A549 (cell line): ENCODE measurements around the gene FAM228B. TPM values are rescaled to one million over a fixed set of nuclear protein-coding genes. Genes with fewer than 3 reads are reported as not detected.
A peak's percentile ranks its signal among the peaks of the same experiment; 100 is the strongest.

ENCODE experiments used
- ATAC-seq, 2 experiments: fragments of 200-7000 bp in 1 of 2; fragments of >200 bp in 1 of 2; cut with Nextera tagmentation in 1 of 2; cut with Tn5 transposase in 1 of 2; 3 replicates each; pipeline versions ENCODE4 v1.8.0 to v1.9.1; 2018 to 2020; ENCODE audit warnings: mild to moderate bottlenecking in 1 of 2, moderate library complexity in 1 of 2
- CTCF ChIA-PET: fragments of 300-600 bp; sonication (Branson Sonifier 250); formaldehyde crosslinking; extraction: SDS; loops from one replicate; lab custom pipeline; 2021; ENCODE audit warnings: antibody characterized with exemption, inconsistent platforms; lab: Yijun Ruan, JAX
- POLR2A ChIA-PET: fragments of 350-600 bp; formaldehyde crosslinking; extraction: SDS; loops from one replicate; lab custom pipeline; 2021; ENCODE audit warnings: antibody characterized with exemption, inconsistent platforms; lab: Yijun Ruan, JAX
- DNase-seq, 2 experiments: peaks; one replicate each; pipeline versions ENCODE4 v3.0.0 to v3.0.0-alpha.2; 2011 to 2016; ENCODE audit warnings: low read depth in 1 of 2, low spot score in 1 of 2
- FAIRE-seq: peaks from 2 replicates; lab custom pipeline; 2011; peaks lifted over from hg19 to GRCh38; lab: Jason Lieb, UNC
- H3K27ac ChIP-seq, 2 experiments: fragments of >200 bp; sonication (Bioruptor Twin); formaldehyde crosslinking; 3 replicates each; pipeline ENCODE4 v1.5.1; 2016 to 2017
- H3K4me1 ChIP-seq: fragments of >200 bp; sonication (Bioruptor Twin); formaldehyde crosslinking; 3 replicates; pipeline ENCODE4 v1.6.1; 2016
- H3K4me2 ChIP-seq: fragments of >200 bp; sonication (Bioruptor Twin); formaldehyde crosslinking; 3 replicates; pipeline ENCODE4 v1.6.1; 2016
- H3K4me3 ChIP-seq: fragments of >200 bp; sonication (Bioruptor Twin); formaldehyde crosslinking; 3 replicates; pipeline ENCODE4 v1.5.1; 2016
- H3K9me3 ChIP-seq: fragments of >200 bp; sonication (Bioruptor Twin); formaldehyde crosslinking; 3 replicates; pipeline ENCODE4 v1.6.1; 2016
- CEBPB ChIP-seq, 2 experiments: fragments of >200 bp in 1 of 2; sonication (Bioruptor Twin) in 1 of 2; formaldehyde crosslinking in 1 of 2; IDR thresholded peaks; 2 replicates each; pipeline ENCODE4 v1.6.1; 2012 to 2016
- CHD2 ChIP-seq: fragments of 150-350 bp; IDR thresholded peaks from 2 replicates; pipeline ENCODE4 v1.6.1; 2014; ENCODE audit warnings: low read length; ENCODE audit not compliant: partially characterized antibody
- ESRRA ChIP-seq: fragments of 150-350 bp; IDR thresholded peaks from 2 replicates; pipeline ENCODE4 v1.6.1; 2014; ENCODE audit warnings: mild to moderate bottlenecking, low read length, borderline replicate concordance
- FOSL2 ChIP-seq, 2 experiments: fragments of 450-650 bp in 1 of 2; fragments of >200 bp in 1 of 2; sonication (Bioruptor Twin) in 1 of 2; formaldehyde crosslinking; IDR thresholded peaks; 2 replicates each; pipeline versions ENCODE4 v1.5.0 to v1.6.1; 2016 to 2020; ENCODE audit warnings: mild to moderate bottlenecking in 1 of 2, moderate library complexity in 1 of 2
- HOXB5 ChIP-seq: fragments of 250-450 bp; sonication (Bioruptor Pico); IDR thresholded peaks from 2 replicates; pipeline ENCODE4 v1.5.0; 2020; ENCODE audit warnings: mild to moderate bottlenecking, moderate library complexity
- JUNB ChIP-seq: fragments of >200 bp; sonication (Bioruptor Twin); formaldehyde crosslinking; IDR thresholded peaks from 2 replicates; pipeline ENCODE4 v1.6.1; 2016
- MAZ ChIP-seq: fragments of 150-350 bp; IDR thresholded peaks from 2 replicates; pipeline ENCODE4 v1.6.1; 2014; ENCODE audit warnings: antibody characterized with exemption, low read depth, low read length, borderline replicate concordance
- MYC ChIP-seq: IDR thresholded peaks from 2 replicates; pipeline ENCODE4 v1.6.1; 2012; ENCODE audit warnings: mild to moderate bottlenecking, inconsistent platforms, low read length, improper control_type of control experiment, borderline replicate concordance
- PHF8 ChIP-seq: fragments of 200-600 bp; sonication (generic); IDR thresholded peaks from 2 replicates; pipeline ENCODE4 v1.6.1; 2016; ENCODE audit warnings: low read depth, mild to moderate bottlenecking, antibody characterized with exemption, moderate library complexity, borderline replicate concordance
- POLR2A ChIP-seq: IDR thresholded peaks from 2 replicates; pipeline ENCODE4 v1.6.1; 2012; ENCODE audit warnings: mild to moderate bottlenecking, low read length
- RAD21 ChIP-seq, 2 experiments: fragments of >200 bp in 1 of 2; sonication (Bioruptor Twin) in 1 of 2; formaldehyde crosslinking in 1 of 2; IDR thresholded peaks in 1 of 2; conservative IDR thresholded peaks in 1 of 2; 2 replicates in 1 of 2; 3 replicates in 1 of 2; pipeline ENCODE4 v1.6.1; 2012 to 2018; ENCODE audit warnings: inconsistent platforms in 1 of 2
- RARB ChIP-seq: fragments of 250-450 bp; sonication (Bioruptor Pico); IDR thresholded peaks from 2 replicates; pipeline ENCODE4 v1.8.0; 2021; ENCODE audit warnings: mild to moderate bottlenecking, moderate library complexity
- RCOR1 ChIP-seq: fragments of 150-350 bp; IDR thresholded peaks from 2 replicates; pipeline ENCODE4 v1.6.1; 2014; ENCODE audit warnings: antibody characterized with exemption, low read length, low read depth
- TFCP2L1 ChIP-seq: fragments of 250-450 bp; sonication (Bioruptor Pico); IDR thresholded peaks from 2 replicates; pipeline ENCODE4 v1.5.0; 2021; ENCODE audit warnings: mild to moderate bottlenecking
- ZNF302 ChIP-seq: fragments of 250-450 bp; sonication (Bioruptor Pico); IDR thresholded peaks from 2 replicates; pipeline ENCODE4 v1.9.0; 2021; ENCODE audit warnings: inconsistent platforms, mild to moderate bottlenecking, moderate library complexity
- whole genome bisulfite sequencing: methylation state at CpG from one replicate; pipeline ENCODE4 v1.1.6; 2017; ENCODE audit errors: missing lambda C conversion rate; 5-methylcytosine and 5-hydroxymethylcytosine counted together
- polyA plus RNA-seq, 4 experiments: library from polyadenylated mRNA; depleted of rRNA in 3 of 4; stranded (reverse); fragments of >200 nt; fragmentation: RNase III in 1 of 4; extraction: RNeasy Plus Mini Kit Qiagen cat#74134 plus additional on column Dnase treatment in 1 of 4; gene quantifications; 2 replicates in 3 of 4; 3 replicates in 1 of 4; pipeline ENCODE4 v1.2.3, GENCODE V29; 2011 to 2017
- TF ChIP-seq, protein P1 (sequence below): fragments of 450-650 bp; IDR thresholded peaks from 2 replicates; pipeline ENCODE4 v1.6.1; 2014; ENCODE audit warnings: antibody characterized with exemption
- TF ChIP-seq, protein P2 (sequence below): fragments of 250-450 bp; sonication (Bioruptor Pico); IDR thresholded peaks from 2 replicates; pipeline ENCODE4 v1.5.0; 2020; ENCODE audit warnings: low read depth, mild to moderate bottlenecking, moderate library complexity
- TF ChIP-seq, protein P3 (sequence below): IDR thresholded peaks from 2 replicates; pipeline ENCODE4 v1.6.1; 2012
- TF ChIP-seq, protein P4 (sequence below): IDR thresholded peaks from 2 replicates; pipeline ENCODE4 v1.6.1; 2012; ENCODE audit warnings: low read depth, borderline replicate concordance
- TF ChIP-seq, protein P5 (sequence below): IDR thresholded peaks from 2 replicates; pipeline ENCODE4 v1.6.1; 2012

Gene FAM228B
- polyA plus RNA-seq, 2 of the 4 experiments (the other 2 are of a cell fraction), result 3.8 to 7.6 TPM

DNA sequence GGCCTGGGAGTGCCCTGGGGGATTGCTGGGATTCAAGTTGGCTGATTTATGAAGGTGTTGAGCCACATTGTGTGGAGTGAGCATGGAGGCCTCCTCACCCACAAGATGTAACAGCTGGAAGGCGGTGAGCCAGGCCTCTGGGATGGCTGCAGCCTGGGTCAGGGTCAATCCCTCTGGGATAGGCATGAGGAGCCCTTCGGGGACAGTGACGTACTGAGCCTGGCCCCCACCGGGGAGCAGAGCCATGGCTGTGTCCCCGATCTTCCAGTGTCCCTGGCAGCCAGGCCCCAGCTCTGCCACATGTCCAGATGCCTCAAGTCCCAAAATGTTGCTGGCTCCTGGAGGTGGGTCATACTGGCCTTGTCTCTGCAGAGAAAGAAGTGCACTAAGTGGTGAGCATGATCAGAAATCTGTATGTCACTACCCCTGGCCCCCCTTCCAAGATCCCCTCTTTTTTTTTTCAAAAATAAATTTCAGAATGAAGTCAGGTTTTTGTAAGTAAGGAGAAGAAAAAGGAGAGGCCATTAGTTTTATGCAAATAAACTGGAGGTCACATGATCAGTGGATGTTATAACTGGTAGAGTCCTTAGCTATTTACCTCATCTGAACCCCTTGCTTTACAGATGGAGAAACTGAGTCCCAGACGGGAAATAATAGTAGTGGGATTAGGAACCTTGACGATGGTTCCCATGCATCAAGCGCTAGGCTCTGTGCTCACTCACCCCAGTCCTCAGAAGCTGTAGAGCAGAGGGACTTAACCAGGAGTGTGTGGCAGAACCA lies 40.3 kb upstream of the FAM228B start:
- TF ChIP-seq ZNF302 (CRISPR knock-in tag), result no peak
- TF ChIP-seq, protein P1, sequence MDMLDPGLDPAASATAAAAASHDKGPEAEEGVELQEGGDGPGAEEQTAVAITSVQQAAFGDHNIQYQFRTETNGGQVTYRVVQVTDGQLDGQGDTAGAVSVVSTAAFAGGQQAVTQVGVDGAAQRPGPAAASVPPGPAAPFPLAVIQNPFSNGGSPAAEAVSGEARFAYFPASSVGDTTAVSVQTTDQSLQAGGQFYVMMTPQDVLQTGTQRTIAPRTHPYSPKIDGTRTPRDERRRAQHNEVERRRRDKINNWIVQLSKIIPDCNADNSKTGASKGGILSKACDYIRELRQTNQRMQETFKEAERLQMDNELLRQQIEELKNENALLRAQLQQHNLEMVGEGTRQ, result peak; percentile 45
- TF ChIP-seq, protein P2, sequence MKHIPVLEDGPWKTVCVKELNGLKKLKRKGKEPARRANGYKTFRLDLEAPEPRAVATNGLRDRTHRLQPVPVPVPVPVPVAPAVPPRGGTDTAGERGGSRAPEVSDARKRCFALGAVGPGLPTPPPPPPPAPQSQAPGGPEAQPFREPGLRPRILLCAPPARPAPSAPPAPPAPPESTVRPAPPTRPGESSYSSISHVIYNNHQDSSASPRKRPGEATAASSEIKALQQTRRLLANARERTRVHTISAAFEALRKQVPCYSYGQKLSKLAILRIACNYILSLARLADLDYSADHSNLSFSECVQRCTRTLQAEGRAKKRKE (CRISPR knock-in tag), result peak; percentile 61; the same call in 1 of the 2 replicates
- TF ChIP-seq, all 56 proteins: peak for 2
- POLR2A ChIA-PET, result interaction anchor here (0.6 to 5.0 kb wide), 14 partner anchors 10 to 277 kb away, joined by 3 to 99 read pairs (median 12); partner anchors contain the start of genes ATAD2B, FAM228B, ITSN2 and PFN4
- H3K27ac ChIP-seq, result peak overlapping the region; percentile 91 to 97
- ATAC-seq (no peak), DNase-seq (no peak), FAIRE-seq (no peak)
- WGBS, result 70% methylated on average over 8 of the region's 8 CpGs
- H3K4me2 ChIP-seq, result peak overlapping the region; percentile 95
- CTCF ChIA-PET, result interaction anchor here (0.7 to 5.9 kb wide), 41 partner anchors 7 to 855 kb away, joined by 3 to 90 read pairs (median 7); partner anchors contain the start of genes ATAD2B, FAM228B, FKBP1B and MFSD2B
- no peaks in the 10 kb centered on the region for H3K9me3 ChIP-seq
- peaks cover 27% of the 10 kb centered on the region for H3K4me1 ChIP-seq
- H3K4me3 ChIP-seq, result peak overlapping the region; percentile 65

DNA sequence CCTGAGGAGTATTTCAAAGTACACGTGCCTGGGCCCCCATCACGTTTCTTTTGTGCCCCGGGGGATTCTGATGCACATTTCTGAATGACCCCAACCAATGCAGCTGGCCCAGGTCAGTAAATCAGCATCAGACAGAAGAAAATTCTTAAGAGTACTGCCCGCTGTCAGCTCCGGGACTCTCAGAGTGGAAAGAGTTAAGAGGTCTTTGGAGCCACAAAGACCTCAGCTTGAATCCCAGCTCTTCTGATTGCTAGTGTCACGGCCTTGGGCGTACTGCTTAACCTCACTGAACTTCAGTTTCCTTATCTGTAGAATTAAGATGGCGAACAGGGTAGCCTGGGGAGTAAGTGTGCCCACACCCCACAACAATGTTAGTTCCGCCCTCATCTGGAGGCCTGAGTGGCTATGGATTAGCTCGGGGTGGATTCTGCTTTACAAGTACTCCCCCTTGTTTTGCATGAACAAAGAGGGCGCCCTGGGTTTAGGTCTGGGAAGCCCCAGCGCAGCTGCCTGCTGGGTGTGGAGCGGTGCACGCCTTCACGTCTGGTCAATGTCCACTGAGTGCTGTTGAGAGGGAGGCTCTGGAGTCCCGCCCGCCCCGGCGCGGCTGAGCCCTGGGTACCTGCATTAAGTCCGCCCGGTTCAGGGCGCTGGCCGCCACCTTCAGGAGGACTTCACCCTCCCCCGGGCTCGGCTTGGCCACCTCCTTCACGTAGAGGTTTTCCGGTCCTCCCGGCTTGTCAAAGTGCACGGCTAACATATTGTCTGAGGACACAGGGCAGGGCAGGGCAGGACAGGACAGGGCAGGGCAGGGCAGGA lies 39.5 kb upstream of the FAM228B start:
- peak; percentile 92 to 98 for DNase-seq
- CTCF ChIA-PET, result interaction anchor here (0.5 to 5.9 kb wide), 83 partner anchors 8 to 854 kb away, joined by 3 to 90 read pairs (median 4); partner anchors contain the start of genes ATAD2B, FAM228B, FKBP1B and MFSD2B
- no peaks in the 10 kb centered on the region for H3K9me3 ChIP-seq

More for the DNA sequence above, 39.5 kb upstream of the FAM228B start:
- Histone ChIP-seq H3K4me1 (peaks cover 27% of the 10 kb centered on the region), H3K27ac (peak overlapping the region; percentile 91 to 97), H3K4me2 (peak overlapping the region; percentile 95), H3K4me3 (peak overlapping the region; percentile 65)
- ATAC-seq (peak; percentile 85 to 87), FAIRE-seq (no peak)
- POLR2A ChIA-PET, result interaction anchor here (0.6 to 5.0 kb wide), 25 partner anchors 8 to 276 kb away, joined by 3 to 99 read pairs (median 4); partner anchors contain the start of genes ATAD2B, FAM228B, FKBP1B and ITSN2
- TF ChIP-seq PHF8 (0 out of 2 replicates have a peak, but pooled peaks have one; percentile 38), ESRRA (peak; percentile 30; the same call in 1 of the 2 replicates), RARB (CRISPR knock-in tag) (0 out of 2 replicates have a peak, but pooled peaks have one; percentile 65), RAD21 (conservative IDR thresholded peaks at IDR 0.05 in 1 of 2, IDR thresholded peaks at IDR 0.05 in 1 of 2) (peak in 1 of 2 experiments; percentile 41; a peak in 2 of 5 replicates), HOXB5 (CRISPR knock-in tag) (peak; percentile 43; the same call in 1 of the 2 replicates), MYC (peak; percentile 7; the same call in 1 of the 2 replicates), POLR2A (peak; percentile 77), JUNB (no peak), MAZ (0 out of 2 replicates have a peak, but pooled peaks have one; percentile 5), CHD2 (no peak), TFCP2L1 (no peak; the same call in 1 of the 2 replicates), FOSL2 (IDR thresholded peaks at IDR 0.05) (no peak), FOSL2 (CRISPR knock-in tag; IDR thresholded peaks at IDR 0.05) (no peak), CEBPB (IDR thresholded peaks at IDR 0.05) (peak in 1 of 2 experiments; percentile 29; a peak in 1 of 4 replicates), RCOR1 (no peak)
- TF ChIP-seq, protein P3, sequence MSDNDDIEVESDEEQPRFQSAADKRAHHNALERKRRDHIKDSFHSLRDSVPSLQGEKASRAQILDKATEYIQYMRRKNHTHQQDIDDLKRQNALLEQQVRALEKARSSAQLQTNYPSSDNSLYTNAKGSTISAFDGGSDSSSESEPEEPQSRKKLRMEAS, result peak; percentile 80
- TF ChIP-seq, protein P4, sequence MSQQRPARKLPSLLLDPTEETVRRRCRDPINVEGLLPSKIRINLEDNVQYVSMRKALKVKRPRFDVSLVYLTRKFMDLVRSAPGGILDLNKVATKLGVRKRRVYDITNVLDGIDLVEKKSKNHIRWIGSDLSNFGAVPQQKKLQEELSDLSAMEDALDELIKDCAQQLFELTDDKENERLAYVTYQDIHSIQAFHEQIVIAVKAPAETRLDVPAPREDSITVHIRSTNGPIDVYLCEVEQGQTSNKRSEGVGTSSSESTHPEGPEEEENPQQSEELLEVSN, result peak; percentile 18; the same call in 1 of the 2 replicates
- TF ChIP-seq, protein P5, sequence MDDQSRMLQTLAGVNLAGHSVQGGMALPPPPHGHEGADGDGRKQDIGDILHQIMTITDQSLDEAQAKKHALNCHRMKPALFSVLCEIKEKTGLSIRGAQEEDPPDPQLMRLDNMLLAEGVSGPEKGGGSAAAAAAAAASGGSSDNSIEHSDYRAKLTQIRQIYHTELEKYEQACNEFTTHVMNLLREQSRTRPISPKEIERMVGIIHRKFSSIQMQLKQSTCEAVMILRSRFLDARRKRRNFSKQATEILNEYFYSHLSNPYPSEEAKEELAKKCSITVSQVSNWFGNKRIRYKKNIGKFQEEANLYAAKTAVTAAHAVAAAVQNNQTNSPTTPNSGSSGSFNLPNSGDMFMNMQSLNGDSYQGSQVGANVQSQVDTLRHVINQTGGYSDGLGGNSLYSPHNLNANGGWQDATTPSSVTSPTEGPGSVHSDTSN, result peak; percentile 52; the same call in 1 of the 2 replicates
- 2% methylated on average over 30 of the region's 30 CpGs for WGBS
